HAP-1 (cell line): ENCODE results near the gene CSH2.

Source experiments
- DNase-seq, 2 experiments: peaks; one replicate each; pipeline ENCODE4 v3.0.0-alpha.2; 2016 to 2020; ENCODE audit warnings: low spot score in 2 of 2
- H3K27me3 ChIP-seq: fragments of 250-450 bp; sonication (Bioruptor Pico); 2 replicates; pipeline ENCODE4 v1.5.1; 2020; ENCODE audit warnings: low read depth, mild to moderate bottlenecking, moderate library complexity
- H3K36me3 ChIP-seq: fragments of 250-450 bp; sonication (Bioruptor Pico); replicated peaks from 2 replicates; pipeline ENCODE4 v1.5.1; 2020; ENCODE audit warnings: mild to moderate bottlenecking
- H3K4me1 ChIP-seq: fragments of 250-450 bp; sonication (Bioruptor Pico); 2 replicates; pipeline ENCODE4 v1.5.1; 2020; ENCODE audit warnings: mild to moderate bottlenecking
- H3K4me3 ChIP-seq: fragments of 250-450 bp; sonication (Bioruptor Pico); 2 replicates; pipeline ENCODE4 v1.5.1; 2020; ENCODE audit warnings: mild to moderate bottlenecking, moderate library complexity
- H3K9me3 ChIP-seq: fragments of 250-450 bp; sonication (Bioruptor Pico); 2 replicates; pipeline ENCODE4 v1.5.1; 2020; ENCODE audit warnings: mild to moderate bottlenecking, moderate library complexity
- in situ Hi-C: fragments of 300-500 bp; cut with MboI; formaldehyde crosslinking; loops from 3 replicates; pipeline ENCODE4 v1.14.3; 2020; ENCODE audit warnings: low sequenced_read_pairs, inconsistent platforms, mixed read lengths

Gene CSH2

DNA sequence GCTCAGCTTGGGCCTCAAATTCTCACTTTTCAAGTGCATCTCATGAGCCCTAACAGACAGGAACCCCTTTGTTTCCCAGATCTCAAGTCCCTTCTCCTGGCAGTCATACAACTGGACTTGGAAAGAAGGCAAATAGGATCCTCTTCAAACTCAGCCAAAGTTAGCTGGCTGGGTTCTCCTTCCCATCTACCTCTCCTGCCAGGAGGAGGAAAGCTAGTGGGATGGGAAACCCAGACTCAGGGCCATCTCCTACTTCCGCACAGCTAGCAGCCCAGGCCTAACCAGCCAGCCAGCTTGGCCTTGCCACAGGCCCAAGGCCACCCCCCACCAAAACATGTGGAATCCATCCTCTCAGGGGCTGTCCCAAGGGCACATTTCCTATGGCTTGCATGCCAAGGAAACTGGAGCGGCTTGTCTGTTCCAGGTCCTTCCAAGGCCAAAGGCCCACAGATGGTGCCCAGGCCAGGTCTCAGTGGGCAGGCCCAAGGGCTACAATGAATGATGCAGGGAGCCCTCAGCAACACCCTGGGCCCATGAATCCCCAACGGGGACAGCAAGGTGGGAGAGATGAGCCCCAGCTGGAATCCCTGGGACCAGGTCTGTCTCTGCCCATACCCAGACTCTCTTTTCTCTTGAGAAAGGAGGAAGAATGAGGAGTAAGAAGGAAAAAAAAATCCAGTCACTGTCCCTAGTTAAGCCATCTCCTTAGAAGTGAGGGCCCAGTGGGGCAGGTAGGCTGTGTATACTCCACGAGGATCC, 32.7 kb downstream of the CSH2 start:
- H3K4me1 ChIP-seq, result peaks cover 11% of the 10 kb centered on the region
- in situ Hi-C loops, result no loop called here

DNA sequence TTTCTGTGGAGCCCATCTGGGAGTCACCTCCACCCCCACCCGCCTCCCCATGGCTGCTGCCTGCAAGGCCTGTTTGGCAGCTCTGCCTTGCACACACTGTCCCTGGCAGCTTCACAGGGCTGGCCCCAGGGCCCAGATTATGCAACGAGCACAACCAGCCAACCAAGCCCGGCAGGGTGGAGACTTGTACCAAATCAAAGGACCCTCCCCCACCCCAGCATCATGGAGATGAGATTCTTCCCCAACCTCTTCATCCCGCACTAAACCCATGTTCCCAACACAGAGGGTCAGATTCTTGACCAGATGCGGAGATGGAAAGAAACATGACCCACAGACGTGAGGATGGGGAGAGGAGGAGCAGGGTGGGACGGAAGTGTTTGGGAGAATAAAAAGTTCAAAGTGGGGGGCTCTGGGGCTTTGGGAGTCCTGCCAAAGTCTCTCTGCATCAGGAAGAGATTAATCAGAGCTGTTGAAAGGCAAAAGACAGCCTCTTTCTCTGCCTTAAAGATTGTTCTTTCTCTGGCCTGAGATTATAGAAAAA, 34.8 kb downstream of the CSH2 start:
- Histone ChIP-seq H3K36me3 (peaks cover 33% of the 10 kb centered on the region), H3K4me1 (peaks cover 11% of the 10 kb centered on the region), H3K27me3 (no peaks in the 10 kb centered on the region), H3K4me3 (no peak overlapping the region), H3K9me3 (no peaks in the 10 kb centered on the region)
- in situ Hi-C loops, result no loop called here
- no peak for DNase-seq

More for the DNA sequence above, 32.7 kb downstream of the CSH2 start:
- H3K4me3 ChIP-seq, result peak overlapping the region; percentile 76
- H3K27me3 ChIP-seq, result no peaks in the 10 kb centered on the region
- peaks cover 16% of the 10 kb centered on the region for H3K36me3 ChIP-seq
- DNase-seq, result no peak
- H3K9me3 ChIP-seq, result no peaks in the 10 kb centered on the region

DNA sequence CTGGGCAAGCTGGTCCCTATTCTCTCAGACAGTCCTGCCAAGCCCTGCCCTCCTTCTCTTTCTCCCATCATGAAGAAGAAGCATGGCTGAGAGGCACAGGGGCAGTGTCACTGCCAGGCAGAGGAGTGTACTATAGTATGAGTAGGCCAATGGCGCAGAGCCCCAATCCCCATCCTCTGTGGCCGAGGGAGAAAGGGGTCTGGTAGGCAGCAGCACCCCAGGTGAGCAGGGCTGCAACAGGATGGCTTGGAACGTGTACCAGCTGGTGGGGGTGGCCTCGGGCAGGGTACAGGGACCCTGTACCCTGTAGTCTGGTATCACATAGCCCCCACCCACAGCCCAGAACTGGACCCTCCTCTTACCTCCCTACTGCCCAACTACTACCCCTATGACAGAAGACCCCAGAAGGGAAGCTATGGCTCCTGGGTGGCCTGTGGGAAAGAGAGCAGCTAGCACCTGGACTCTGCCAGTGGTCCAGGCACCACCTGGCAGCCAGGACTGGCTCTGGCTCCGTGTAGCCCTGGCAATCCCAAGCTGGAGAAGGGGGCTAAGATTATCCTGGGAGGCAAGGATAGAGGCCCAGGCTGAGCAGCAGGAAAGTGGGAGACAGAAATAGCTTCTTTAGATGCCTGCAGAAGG, 35.4 kb downstream of the CSH2 start:
- Histone ChIP-seq H3K4me3 (no peak overlapping the region), H3K27me3 (no peaks in the 10 kb centered on the region), H3K36me3 (peaks cover 40% of the 10 kb centered on the region), H3K4me1 (peaks cover 11% of the 10 kb centered on the region), H3K9me3 (no peaks in the 10 kb centered on the region)
- in situ Hi-C loops, result no loop called here
- no peak for DNase-seq

DNA sequence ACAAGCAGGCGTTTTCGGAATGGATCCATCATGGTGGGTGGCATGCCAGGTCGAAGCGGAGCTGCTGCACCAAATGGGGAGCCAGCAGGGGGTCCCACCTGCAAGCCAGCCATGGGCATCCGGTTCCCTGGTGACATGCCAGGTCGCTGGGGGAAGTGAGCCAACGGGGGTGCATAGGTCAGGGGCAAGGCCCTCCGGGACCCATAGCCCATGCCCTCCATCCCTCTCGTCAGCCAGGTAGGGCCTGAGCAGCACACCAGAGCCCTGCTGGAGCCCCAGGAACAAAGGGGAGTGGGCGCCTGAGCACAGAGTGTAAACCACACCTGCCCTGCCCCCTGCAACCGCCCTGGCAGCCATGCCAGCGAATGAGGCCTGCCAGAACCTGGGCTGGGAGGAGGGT, 36.0 kb downstream of the CSH2 start:
- Histone ChIP-seq H3K4me1 (peaks cover 11% of the 10 kb centered on the region), H3K36me3 (peaks cover 46% of the 10 kb centered on the region)
- in situ Hi-C loops, result no loop called here

DNA sequence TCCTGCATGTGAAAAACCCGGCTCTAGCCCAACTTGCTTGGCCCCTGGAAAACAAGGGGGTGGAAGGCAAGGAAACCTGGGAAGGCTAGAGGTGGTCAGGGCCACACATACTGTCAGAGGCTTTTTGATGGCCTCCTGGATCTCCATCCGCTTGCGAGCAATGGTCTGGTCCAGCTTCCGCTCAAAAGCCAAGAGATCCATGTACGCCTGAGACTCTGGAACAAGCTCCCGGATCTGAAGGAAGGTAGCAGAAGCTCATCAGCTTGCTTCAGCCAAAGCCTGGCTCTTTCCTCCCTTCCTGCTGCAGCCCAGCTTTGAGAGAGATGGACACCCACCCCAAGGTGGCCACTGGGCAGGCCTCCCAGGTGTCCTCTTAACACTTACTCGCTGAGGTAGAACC, 36.7 kb downstream of the CSH2 start:
- H3K27me3 ChIP-seq, result no peaks in the 10 kb centered on the region
- in situ Hi-C loops, result no loop called here
- no peak for DNase-seq
- H3K36me3 ChIP-seq, result peaks cover 48% of the 10 kb centered on the region
- H3K9me3 ChIP-seq, result no peaks in the 10 kb centered on the region
- peaks cover 11% of the 10 kb centered on the region for H3K4me1 ChIP-seq
- H3K4me3 ChIP-seq, result no peak overlapping the region

More for the DNA sequence above, 36.0 kb downstream of the CSH2 start:
- H3K9me3 ChIP-seq, result no peaks in the 10 kb centered on the region
- DNase-seq, result no peak
- no peaks in the 10 kb centered on the region for H3K27me3 ChIP-seq
- H3K4me3 ChIP-seq, result no peak overlapping the region

DNA sequence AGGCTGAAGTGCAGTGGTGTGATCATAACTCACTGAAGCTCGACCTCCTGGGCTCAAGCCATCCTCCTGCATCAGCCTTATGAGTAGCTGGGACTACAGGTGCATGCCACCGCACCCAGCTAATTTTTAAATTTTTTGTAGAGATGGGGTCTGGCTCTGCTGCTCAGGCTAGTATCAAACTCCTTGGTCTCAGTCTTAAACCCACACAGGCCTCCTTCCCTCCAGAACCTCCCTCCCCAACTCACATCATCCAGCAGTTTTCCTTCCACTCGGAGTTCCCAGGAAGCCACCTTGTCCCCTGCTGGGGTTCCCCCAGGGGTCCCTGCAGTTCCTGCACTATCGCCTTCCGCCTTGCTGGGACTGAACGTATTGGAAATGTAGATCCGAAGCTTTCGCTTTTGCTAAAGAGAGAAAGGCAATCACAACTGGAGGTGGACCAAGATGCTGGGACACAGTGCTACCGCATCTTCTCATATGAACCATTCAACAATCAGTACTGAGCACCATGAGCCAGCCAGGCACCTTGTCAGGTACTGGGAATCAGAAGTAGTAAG, 38.2 kb downstream of the CSH2 start:
- in situ Hi-C loops, result no loop called here

DNA sequence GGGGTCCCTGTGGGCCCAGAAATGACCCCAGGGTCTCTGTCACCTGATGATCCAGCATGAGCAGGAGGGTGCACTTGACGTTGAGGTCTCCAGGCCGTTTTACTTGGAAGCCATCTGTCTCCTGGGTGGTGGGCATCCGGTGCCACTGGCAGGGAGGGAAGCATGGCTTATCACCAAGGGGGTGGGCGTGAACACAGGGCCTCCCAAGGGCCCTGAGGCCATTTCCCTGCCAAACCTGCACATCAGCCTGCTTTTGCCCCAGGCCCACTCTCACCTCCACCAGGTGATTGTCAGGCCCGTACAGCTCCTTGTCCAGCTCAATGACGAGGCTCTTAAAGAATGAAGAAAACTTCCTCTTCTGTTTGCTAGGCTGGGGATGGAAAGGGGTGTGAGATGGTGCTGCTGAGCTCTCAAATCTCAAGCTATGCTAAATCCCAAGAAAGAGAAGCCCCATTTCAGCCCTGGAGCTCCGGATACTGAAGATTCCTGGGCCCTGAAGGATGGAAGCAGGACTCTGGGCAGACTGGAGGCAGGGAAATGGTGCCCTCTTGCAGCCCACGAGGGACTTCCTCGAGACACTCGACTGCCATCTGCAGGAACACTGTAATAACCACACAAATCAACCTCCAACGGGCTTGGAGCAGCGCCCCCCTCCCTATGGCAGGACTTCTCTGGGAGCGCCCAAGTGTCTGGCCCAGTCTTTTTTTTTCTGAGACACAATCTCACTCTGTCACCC, 38.9 kb downstream of the CSH2 start:
- peaks cover 5% of the 10 kb centered on the region for H3K4me1 ChIP-seq
- no peak overlapping the region for H3K4me3 ChIP-seq
- DNase-seq, result peak; percentile 86 to 87
- in situ Hi-C loops, result no loop called here
- peaks cover 70% of the 10 kb centered on the region for H3K36me3 ChIP-seq
- no peaks in the 10 kb centered on the region for H3K27me3 ChIP-seq
- no peaks in the 10 kb centered on the region for H3K9me3 ChIP-seq

More for the DNA sequence above, 38.2 kb downstream of the CSH2 start:
- no peak for DNase-seq
- no peak overlapping the region for H3K4me3 ChIP-seq
- H3K4me1 ChIP-seq, result peaks cover 5% of the 10 kb centered on the region
- H3K36me3 ChIP-seq, result peaks cover 64% of the 10 kb centered on the region
- no peaks in the 10 kb centered on the region for H3K27me3 ChIP-seq
- no peaks in the 10 kb centered on the region for H3K9me3 ChIP-seq

DNA sequence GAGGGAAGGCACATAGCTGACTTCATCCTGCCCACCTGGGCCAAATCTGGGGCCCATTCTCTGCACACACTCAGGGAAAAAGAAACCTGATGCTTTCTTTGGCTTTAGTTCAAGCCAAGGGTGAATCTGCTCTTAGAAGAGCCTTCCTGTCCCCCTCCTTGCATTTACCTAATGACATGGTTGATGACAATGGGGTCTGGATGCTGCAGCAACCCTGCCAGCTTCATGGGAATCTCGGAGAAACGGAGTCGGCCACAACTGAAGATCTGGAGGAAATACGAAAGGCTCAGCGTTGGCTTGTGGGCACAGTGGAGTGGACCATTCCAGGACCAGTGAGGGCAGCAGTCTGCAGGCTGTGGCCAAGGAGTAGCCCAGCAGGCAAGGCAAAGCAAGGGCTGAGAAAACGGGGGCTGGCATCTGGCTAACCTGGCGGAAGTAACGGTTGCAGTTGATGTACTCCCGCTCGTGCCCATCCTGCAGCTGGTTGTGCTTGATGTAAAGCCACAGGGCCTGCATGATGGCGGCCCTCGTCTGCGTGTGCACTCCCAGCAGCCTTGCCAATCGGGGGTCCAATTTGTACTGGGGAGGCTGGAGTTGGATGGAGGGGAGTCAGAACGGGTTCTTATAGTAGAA, 39.6 kb downstream of the CSH2 start:
- no peaks in the 10 kb centered on the region for H3K9me3 ChIP-seq
- peaks cover under 1% of the 10 kb centered on the region; the same call in 1 of the 2 replicates for H3K4me1 ChIP-seq
- H3K36me3 ChIP-seq, result peaks cover 78% of the 10 kb centered on the region
- no peak overlapping the region for H3K4me3 ChIP-seq
- in situ Hi-C loops, result no loop called here
- no peaks in the 10 kb centered on the region for H3K27me3 ChIP-seq
- no peak for DNase-seq

DNA sequence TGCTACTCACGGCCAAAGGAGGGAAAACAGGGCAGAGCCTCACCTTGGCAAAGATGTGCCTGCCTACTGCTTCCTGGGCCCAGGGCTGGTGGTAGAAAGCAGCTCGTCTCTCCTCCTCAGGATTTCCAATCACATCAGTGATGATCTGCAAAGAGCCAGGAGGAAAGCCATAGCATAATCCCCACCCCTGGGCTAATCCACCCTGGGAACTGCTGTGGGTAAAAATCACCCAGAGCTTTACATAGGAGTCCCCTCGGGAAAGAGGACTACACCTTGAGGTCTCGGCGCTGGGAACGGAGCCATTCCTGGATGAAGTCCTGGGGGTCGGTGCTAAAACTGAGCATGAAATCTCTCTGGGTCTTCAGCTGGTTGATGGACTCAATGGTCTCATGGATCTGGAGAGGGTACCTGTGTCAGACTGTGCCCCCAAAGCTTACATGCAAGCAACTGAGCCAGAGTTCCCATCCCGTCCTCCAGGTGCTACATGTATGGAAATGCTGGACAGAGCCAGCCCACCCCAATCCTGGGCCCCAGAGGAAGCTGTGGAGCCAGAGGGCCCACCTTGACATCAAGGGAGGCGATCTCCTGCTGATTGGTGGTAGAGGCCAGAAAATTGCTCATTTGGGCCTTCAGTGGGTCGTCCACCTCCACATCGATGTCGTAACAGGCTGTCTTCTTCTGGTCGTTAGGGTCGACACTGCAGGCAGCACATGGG, 40.3 kb downstream of the CSH2 start:
- DNase-seq, result no peak
- Histone ChIP-seq H3K9me3 (no peaks in the 10 kb centered on the region), H3K27me3 (no peaks in the 10 kb centered on the region), H3K4me3 (no peak overlapping the region), H3K36me3 (peaks cover 82% of the 10 kb centered on the region), H3K4me1 (no peaks in the 10 kb centered on the region)
- in situ Hi-C loops, result no loop called here

DNA sequence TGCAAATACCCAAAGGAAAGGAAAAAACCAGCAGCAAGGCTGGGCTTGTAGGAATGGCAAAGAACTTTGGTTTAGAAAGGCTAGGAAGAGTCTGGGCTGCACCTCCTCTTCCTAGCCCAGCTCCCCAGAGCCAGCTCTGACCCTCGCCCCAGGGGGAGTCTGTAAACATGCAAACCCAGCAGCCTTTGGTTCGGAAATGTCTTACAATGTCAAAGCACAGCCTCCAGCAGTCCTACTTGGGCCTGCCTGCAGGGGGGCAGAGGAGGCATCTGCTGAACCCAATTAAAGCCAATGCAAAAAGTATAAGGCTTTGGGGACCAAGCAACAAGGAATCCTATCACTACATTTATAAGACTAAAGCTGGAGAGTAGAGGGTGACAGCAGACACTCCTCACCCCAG, 41.0 kb downstream of the CSH2 start:
- Histone ChIP-seq H3K36me3 (peaks cover 82% of the 10 kb centered on the region), H3K4me3 (no peak overlapping the region), H3K9me3 (no peaks in the 10 kb centered on the region), H3K4me1 (no peaks in the 10 kb centered on the region), H3K27me3 (no peaks in the 10 kb centered on the region)
- DNase-seq, result no peak
- in situ Hi-C loops, result no loop called here

DNA sequence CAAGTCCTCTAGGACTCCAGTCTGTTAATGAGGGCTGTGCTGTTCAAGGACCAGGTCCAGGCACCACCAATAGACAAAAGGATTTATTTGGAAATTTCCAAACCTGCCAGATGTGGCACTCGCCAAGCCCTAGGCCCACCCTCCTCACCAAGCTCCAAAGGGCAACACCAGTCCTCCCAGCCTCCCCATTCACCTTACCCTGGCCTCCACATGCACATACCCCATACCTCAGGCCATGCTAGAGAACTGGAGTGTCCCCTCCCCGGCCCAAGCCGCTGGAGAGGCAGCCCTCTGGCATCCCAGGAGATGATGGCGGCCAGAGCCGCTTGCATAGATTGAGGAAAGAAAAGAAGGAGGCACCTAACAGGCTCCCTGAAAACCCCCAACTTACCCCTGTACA, 41.5 kb downstream of the CSH2 start:
- Histone ChIP-seq H3K27me3 (no peaks in the 10 kb centered on the region), H3K4me1 (no peaks in the 10 kb centered on the region), H3K36me3 (peaks cover 80% of the 10 kb centered on the region), H3K9me3 (no peaks in the 10 kb centered on the region), H3K4me3 (no peak overlapping the region)
- DNase-seq, result no peak
- in situ Hi-C loops, result no loop called here

DNA sequence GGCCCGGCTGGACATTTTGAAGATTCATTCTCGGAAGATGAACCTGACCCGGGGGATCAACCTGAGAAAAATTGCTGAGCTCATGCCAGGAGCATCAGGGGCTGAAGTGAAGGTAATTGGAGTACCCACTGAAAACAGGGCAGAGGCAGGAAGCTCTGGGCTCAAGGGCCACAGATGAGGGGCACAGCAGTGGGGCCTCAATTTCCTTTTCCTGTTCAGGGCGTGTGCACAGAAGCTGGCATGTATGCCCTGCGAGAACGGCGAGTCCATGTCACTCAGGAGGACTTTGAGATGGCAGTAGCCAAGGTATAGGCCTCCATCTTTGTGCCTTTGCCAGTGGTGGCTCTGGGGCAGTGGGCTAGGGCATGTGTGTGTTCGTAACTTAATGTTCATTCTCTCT, 42.0 kb downstream of the CSH2 start:
- no peaks in the 10 kb centered on the region for H3K27me3 ChIP-seq
- DNase-seq, result no peak
- H3K9me3 ChIP-seq, result no peaks in the 10 kb centered on the region
- H3K4me3 ChIP-seq, result no peak overlapping the region
- peaks cover 77% of the 10 kb centered on the region for H3K36me3 ChIP-seq
- no peaks in the 10 kb centered on the region for H3K4me1 ChIP-seq
- in situ Hi-C loops, result no loop called here
